Lung microvascular endothelial cell (primary cell): ENCODE data around the gene OSBPL1A. TPM values are rescaled to one million over a fixed set of nuclear protein-coding genes. Genes with fewer than 3 reads are reported as not detected.

Experiments used
- DNase-seq, 2 donors: peaks; one replicate each; pipeline versions ENCODE4 v3.0.0 to v3.0.0-alpha.2; 2010; ENCODE audit warnings: low read depth in 2 of 2
- total RNA-seq: library from RNA; depleted of rRNA; stranded (reverse); fragments of >200 nt; gene quantifications from 2 replicates; pipeline ENCODE4 v1.2.1, GENCODE V29; 2014

The OSBPL1A gene
- total RNA-seq, 1 donor from 2014 or later = 8.7 TPM

DNA sequence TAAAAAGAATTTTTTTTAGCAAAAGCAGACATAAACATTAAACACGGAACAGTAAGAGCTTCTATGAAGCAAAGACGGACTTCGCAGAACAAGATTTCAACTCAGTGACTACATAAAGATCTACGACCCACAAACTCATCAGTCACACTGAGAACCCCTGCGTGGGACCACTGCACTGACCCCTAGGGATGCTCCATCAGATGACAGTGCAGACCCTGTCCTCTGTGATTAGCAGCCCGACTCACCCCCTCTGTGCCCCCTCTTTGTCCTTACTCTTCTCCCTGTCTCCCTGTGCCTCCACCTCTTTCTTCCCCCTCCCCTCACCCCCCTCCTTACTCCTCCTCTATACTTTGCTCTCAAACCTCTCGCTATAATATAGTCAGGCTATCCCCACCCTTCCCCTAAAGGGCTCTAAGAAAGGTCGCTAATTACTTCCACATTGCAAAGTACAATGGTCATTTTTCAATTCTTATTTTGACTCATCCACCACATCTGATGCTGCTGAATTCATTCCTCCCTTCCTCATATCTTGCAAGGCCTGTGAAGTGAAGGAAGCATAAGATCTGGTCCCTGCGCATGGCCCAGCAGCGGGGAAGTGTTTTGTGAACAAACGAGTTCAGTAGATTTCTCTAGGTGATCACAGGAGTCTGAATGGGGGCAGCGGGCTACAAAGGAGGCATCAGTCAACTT lies 169.5 kb downstream of the OSBPL1A start:
- no peak for DNase-seq

DNA sequence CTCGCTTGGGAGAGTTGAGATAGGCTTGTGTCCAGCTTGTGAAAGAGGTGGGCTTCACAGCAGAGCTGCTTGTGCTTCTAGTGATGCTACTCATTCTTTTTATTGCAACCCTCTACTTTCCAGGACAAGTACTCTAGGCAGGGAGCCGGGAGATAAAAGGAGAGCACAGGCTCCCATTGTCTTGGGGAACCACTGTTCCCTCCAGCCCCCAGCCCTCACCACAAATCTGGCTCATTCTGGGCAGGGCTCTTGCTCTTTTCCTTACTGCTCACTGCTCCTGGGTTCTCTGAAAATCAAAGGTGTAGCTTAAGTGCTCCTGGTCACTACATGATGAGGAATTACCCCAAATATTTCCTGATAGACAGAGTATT lies 177.3 kb downstream of the OSBPL1A start:
- no peak for DNase-seq

DNA sequence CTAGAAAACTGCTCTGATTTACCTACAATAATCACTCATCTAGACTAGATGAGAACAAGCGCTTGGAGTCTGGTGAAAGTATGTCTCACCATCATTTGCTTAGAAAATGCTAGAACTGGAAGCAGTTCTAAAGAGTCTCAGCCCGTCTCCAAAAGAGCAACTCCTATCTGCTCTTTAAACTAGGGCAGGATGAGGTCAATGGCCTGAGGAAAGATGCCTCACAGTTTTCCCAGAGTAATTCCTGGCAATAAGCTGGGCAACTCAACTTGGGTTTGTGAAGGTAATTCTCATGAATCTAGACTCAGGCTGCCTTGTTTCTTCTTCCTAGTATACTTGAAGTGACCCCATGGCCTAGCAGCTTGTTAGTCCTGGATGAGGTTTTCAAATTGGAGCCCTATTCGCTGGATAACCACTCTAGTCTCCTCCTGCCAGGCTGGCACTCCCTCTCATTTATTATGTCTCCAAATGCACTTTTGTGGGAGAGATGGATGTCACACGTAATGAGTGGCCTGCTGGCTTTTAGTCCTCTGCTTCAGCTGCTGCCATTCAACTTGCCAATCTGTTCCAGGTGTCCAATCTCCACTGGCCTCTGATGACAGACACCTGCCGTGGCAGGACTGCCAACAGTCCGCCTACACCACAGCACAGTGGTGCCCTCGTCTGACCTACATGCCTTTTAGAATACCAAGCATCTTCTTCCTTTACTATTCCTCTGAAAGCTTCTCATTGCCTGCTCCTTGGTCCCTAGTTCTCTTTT lies 177.9 kb downstream of the OSBPL1A start:
- no peak for DNase-seq

DNA sequence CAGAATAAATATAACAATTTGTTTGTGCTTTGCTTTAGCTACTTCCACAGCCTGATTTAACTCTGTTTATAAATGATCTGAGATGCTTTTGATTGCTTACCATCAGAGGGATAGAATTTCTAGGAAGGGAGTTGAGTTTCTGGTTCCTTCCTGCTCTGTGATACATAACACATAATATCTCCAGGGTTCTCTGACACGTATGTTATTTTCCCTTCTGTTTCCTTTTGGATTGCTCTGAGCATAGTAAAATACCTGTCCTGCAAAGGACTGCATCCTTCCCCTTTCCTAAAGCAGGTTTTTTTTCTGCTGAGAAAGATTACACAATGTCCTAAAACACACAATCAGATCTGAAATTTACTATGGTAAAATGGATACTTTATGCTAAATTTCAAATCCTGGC lies 182.7 kb downstream of the OSBPL1A start:
- peak; percentile 20 to 26 for DNase-seq

DNA sequence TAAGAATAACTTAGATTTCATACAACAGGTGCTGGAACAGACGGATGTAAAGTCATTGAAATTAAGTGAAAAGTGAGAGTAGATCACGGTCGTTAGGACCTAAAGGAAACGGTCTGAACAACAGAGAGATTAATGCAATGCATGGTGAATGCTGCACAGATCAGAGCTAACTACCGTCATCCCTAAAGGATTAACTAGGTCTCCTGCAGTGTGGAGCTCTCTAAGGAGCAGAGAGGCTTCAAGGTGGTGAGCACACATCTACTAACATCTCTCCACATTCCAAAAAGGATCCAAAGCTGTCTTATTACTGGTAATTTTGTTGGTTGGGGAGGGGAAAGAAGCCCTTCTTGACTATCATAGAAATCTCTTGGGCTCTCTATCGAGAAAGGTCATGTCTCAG lies 183.5 kb downstream of the OSBPL1A start:
- no peak for DNase-seq

DNA sequence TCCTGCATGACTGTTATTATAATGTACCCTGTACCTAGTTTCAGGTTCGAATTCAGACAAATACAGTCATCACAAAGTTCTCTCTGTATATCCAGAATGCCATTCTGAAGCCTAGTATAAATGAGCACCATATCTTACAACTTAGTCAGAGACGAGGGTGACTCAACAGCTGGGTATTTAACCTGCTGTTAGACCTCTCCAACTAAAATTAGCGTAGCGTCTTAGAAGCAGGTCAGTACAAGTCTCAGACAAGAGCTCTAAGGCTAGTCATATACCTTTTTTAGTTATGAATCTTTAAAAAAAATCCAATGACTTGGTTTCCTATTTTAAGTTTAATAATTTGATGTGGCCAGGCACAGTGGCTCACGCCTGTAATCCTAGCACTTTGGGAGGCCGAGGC lies 184.7 kb downstream of the OSBPL1A start:
- peak in 1 of 2 donors; percentile 74 for DNase-seq

DNA sequence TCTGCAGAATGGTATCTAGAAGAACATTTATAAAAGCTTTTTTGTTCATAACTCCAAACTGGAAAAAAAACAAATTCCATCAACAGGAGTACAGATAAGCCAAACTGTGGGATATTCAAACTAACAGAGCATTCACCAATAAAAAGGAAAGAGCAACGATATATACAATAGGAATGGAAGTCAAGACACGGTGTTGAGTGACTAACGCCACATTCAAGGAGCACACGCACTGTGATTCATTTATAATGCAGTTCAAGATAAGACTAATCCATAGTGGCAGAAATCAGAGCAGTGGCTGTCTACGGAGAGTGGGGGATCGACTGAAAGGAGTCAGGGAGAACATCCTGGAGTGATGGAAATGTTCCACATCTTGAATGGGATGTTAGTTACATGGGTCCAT lies 188.1 kb downstream of the OSBPL1A start:
- no peak for DNase-seq

DNA sequence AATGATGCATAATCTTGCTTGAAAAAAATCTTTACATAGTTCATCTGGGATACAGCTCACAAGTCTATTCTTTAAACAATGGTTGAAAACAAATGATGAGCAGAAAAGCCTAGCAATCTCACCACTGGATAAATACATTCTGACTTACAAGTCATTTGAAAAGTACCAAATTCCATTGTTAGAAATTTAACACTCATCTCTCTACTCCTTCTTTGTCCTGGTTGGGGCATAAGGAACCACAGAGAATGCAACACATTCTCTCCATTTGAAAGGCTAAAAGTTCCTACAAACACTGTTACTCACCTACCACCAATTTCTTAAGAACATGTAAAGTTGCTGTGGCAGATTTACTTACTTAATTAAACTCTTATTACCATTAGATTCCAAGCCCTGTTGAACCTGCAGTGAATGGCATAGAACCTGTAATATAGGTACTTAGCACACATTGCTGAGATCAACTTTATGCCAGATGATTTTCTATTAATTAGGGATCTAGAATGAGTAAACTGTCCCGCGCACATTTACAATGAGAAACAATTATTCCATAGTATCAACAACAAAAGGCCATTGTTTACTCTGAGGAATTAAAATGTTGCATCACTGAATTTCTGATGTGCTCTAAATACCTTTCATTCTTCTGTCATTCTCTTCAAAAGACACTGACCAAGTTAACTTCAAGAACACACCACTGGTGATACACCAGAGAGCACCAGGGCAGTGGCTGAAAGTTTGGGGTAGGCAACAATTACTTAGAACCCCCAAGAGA lies 189.2 kb downstream of the OSBPL1A start:
- no peak for DNase-seq

DNA sequence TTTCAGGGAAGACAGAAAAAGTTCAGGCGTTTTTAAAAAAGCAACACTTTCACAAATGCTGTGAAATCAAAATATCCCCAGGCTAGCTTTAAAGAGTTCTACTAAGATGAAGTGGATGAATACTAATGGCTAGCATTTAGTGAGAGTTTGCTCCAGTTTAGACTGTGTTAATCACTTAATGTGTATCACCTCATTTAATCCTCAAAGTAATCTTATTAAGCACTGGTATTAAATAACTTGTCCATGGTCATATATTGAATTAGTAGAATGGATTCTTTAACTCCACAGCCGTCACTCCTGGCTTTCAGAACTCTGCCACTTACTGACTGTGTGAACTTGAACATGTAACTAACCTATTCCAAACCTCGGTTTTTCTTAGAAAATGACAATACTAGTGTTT lies 192.7 kb downstream of the OSBPL1A start:
- no peak for DNase-seq

DNA sequence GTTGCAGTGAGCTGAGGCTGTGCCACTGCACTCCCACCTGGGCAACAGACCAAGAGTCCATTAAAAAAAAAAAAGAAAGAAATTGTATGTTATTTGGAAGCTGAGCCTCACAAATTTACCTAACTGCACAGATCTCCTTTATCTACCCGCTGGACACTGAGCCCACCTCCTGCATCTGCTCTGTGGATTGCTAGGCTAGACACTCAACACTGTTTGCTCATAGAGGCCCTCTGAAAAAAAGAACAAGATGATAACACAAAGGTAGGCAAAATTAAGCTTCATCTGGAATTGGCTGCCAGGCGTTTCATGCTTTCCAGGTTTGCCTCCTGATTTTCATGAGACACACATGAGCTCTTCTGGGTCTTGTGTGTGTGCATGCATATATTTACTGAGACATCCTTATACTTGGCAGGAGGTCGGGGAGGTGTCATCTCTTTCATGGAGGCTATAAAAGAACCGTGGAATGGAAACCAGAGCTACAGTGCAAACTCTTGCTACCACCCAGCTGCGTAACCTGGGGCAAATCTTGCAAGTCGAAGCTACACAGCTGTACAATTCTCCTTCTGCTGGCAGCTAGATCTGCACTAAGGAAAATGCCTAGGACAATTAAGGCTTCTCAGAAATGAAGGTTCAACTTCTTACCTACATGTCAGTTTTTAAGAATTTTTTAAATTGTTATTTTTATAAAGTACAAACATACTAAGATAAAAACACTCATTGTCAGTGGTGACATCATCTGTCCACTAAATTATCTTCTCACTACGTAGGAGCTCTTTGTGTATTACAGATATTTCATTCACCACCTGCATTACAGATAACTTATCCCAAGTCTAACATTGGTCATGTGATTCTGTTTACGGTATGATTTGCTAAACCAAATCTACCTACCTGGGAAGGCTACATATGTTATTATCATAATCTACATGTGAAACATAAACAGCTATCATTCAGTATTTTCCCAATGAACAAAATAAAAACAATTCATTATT lies 195.6 kb downstream of the OSBPL1A start:
- DNase-seq = no peak

DNA sequence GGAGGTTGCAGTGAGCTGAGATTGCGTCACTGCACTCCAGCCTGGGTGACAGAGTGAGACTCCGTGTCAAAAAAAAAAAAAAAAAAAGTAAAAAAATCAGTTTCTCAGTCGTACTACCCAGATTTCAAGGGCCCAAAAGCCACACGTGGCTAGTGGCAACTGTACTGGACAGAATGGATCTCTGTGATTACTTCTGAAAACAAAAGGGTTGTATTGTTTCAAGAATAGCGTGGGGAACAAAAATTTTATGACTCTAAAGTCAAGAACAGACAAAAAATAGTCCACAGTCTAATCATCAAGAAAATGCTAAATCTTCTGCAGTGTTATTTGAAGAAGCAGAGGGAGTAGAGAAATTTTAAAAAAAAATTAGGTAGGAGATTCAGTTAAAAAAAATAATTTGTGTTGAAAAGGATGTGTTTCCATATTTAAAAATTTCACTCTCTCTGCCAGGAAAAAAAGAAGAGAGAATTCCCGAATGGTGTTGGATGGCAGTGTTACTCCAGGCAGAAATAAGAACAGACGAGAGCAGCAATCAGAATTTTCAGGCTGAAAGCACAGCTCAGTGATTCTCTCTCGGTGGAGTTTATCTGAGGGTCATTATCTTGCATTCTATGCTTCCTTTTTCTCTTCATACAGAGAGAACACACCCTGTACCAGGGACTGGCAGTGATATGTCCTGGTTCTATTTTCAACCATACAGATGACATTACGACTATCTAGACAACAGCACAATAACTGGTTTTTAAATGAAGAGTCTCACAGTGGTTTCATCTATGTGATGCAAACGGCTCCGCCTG lies 196.9 kb downstream of the OSBPL1A start:
- DNase-seq = no peak

DNA sequence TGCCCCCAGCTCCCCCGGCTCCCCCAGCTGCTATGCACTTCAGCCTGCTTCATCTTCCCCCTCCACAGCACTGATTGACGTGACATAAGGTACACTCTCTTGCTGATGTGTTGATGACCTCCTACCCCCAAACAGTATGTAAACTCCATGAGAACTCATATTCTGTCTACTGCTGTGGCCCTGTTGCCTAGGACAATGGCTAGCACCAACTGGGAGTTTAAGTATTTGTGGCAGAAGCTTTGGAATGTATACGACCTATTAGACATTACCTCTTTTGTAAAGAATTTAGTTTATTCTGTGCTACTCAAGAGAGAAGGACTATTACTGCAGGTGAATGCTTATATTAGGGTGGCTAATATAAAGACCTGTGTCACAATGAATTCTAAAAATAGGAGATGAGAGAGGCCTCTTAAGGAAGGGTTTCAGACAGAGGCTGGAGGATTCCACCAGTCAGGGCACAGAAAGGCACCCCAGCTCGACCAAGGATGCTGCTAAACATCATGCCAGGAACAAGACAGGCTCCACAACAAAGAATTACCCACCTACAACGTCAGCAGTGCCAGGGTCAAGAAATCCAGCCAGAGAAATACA lies 198.2 kb downstream of the OSBPL1A start:
- no peak for DNase-seq

DNA sequence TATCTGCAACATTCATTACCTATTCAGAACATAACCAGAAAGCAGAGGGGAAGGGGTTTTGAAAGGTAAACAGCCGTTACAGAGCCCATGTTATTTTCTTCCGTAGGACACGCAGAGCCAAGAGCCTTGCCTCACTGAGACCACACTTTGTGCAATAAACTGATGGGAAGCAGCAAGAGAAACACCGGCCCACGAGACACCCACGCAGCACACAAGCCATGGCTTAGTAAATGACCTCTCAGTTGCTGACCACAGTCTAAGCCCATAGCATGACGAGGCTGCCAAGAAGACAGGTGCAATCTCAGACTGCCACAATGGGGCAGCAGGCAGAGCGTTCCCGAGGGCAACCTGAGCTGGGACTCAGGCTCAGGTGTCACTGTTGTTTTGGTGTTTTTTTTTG lies 199.2 kb downstream of the OSBPL1A start:
- DNase-seq = no peak

DNA sequence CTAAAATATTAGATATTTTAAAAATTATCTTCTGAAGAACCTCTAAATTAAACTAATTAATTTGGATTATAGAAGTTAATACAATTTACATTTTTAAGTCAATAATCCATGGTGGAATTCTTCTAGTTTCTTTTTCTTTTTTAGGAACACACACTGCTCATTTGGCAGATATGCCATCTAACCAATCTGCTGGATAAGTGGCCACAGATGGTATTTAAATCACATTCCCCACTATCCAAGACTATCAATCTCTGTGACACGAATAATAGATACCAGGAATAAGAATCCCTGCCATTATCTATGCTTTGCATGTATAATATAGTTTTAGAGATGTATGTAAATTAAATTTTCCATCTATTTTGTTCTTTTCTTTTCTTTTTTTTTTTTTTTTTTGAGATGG lies 200.2 kb downstream of the OSBPL1A start:
- DNase-seq = no peak

DNA sequence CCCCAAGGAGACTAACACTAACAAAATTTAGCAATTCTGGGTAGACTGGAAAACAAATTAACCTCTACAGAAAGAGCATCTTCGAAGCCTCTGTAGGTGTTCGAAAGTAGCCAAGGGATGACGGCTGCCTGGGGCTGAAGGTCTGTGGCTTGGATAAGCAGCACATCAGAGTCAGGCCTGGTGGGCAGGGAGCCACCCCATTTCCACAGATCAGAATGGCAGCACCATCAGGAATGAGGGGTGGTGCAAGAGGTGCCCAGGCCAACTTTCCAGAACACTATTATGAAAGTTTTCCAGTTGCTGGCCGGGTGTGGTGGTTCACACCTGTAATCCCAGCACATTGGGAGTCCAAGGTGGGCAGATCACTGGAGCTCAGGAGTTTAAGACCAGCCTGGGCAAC lies 200.9 kb downstream of the OSBPL1A start:
- DNase-seq = no peak

DNA sequence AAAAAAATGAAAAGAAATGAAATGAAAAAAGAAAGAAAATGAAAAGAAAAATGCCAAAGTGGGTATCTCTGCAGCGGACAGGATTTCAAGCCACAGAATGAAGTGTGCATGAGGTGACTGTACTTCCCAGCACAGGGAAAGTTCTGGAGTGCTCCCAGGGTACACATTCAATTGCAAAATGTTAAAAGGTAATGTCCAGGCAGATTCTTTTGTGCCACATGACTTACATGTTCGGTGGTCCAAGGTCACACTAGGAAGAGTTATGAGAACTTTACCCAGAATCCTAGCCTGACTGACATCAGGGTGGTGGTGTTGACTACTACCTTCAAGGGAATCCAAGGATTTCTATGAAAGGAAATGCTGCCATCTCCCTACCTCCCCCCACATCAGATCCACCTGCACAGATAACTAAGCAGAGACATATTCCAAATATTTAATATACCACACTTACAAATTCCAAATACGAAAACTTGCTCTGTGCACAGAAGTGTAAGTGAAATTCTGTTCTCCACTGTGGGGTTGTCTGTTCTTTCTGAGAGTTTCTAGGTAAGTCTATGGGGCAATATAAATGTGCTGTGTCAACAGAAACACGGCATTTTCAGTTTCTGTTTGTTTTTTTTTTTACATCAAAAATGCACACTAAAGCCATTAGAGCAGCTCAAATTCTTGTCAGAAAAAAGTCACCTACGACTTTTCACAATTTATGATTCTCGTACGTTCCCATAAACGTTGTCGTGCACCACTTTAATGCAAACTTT lies 202.1 kb downstream of the OSBPL1A start:
- no peak for DNase-seq

DNA sequence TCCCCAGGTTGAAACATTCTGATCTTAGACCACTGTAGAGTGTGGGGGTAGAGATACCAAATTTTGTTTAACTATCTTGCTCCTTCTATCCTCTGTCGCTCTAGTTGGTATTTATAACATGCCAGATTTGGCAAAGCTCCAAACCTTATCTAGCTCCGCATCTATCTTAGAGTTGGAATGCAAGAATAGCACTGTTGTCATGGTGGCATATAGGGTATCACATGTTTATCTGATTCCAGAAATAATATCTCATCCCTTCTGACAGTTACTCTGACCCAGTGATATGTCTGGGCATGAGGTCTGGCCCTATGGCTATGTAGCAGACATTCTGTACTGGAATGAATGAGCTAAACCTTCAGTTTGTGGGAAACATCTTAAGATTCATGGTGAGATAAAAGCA lies 207.0 kb downstream of the OSBPL1A start:
- DNase-seq = no peak

DNA sequence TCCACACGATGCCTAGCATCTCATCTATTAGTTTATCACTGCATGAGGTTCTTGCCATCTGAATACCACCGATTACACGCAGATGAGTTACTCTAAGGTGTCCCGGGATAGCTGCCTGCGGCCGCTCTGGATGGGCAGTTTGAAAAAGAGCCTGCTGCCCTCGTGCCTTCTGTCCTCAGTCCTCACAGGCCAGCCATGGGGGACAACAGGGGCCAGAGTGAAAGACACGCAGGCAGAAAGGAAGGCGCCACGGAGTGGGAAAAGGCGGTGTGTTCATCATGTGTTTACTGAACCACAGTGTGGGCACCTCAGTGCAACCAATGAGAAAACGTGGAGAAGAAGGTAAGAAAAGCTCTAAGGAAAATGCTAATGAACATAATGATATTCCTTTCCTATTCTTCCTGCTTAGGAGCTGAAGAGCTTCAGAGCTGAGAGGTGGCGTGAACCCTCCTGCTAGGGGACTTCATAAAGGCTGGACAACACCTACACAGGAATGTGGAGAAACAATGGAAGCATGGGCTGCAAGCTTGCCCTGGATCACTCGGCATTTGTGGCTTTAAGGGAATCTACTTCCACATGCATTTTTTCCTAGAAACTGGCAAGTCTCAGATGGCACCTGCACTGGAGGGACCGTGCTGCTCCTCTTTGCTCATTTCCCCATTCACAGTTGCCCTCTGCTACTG lies 207.8 kb downstream of the OSBPL1A start:
- DNase-seq = no peak

DNA sequence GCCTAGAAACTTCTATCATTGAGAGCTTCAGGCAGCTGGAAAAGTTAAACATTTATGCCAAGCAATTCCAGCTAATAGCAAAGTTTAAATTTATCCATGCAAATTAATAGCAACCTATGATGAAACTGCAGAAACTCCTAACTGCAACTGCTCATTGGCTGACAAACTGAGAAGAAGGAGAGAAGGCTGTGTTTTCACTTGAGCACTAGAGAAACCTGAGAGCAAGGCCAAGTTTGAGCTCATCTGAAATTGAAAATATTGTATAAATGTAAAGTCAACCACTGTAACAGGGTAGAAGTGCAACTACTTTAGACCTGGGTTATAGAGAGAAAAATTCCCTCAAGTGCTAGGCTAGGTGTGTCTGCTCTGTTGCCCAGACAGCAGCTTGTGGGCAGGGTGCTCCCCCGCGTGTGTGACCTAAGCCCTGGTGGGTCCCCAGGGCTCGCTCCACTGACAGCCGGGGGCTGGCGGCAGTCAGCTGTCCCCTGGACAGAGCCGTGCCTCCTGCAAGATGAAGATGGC lies 208.6 kb downstream of the OSBPL1A start:
- DNase-seq = no peak
